Erythroblast (primary cell): ENCODE results near the gene KCNH3.

ENCODE experiments used
- GATA1 ChIP-seq: IDR thresholded peaks from 2 replicates; pipeline ENCODE4 v1.6.1; 2011; ENCODE audit warnings: low read depth, mild to moderate bottlenecking, control low read depth, low read length, moderate library complexity
- POLR2A ChIP-seq: IDR thresholded peaks from 2 replicates; pipeline ENCODE4 v1.6.1; 2011; ENCODE audit warnings: mild to moderate bottlenecking, low read length

- no peak for TF ChIP-seq POLR2A
- no peak for TF ChIP-seq GATA1
Observed at GRCh38 chr12:49536526-49537071, 2.2 kb upstream of the KCNH3 start.
